NCI-H128 (cell line): ENCODE results near the gene DBT.
"Not testable (repeated sequence)": the region's sequence is repeated elsewhere in the genome, so short reads cannot be mapped to it uniquely, and the experiment has no call there.

Source experiments
- DNase-seq: peaks from one replicate; lab custom pipeline; 2025; ENCODE audit not compliant: unreplicated experiment; lab: John Stamatoyannopoulos, UW

DBT gene

DNA sequence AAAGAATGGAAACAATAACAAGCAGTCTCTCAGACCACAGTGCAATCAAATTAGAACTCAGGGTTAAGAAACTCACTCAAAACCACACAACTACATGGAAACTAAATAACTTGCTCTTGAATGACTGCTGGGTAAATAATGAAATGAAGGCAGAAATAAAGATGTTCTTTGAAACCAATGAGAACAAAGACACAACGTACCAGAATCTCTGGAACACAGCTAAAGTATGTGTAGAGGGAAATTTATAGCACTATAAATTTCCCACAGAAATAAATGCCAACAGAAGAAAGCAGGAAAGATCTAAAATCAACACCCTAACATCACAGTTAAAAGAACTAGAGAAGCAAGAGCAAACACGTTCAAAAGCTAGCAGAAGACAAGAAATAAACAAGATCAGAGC is 46.9 kb downstream of the DBT start:
- not testable (repeated sequence) for DNase-seq

DNA sequence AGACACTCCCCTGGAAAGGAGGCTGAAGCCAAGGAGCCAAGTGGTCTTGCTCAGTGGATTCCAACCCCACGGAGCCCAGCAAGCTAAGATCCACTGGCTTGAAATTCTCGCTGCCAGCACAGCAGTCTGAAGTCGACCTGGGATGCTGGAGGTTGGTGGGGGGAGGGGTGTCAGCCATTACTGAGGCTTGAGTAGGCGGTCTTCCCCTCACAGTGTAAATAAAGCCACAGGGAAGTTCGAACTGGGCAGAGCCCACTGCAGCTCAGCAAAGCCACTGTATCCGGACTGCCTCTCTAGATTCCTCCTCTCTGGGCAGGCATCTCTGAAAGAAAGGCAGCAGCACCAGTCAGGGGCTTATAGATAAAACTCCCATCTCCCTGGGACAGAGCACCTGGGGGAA is 49.6 kb downstream of the DBT start:
- not testable (repeated sequence) for DNase-seq

DNA sequence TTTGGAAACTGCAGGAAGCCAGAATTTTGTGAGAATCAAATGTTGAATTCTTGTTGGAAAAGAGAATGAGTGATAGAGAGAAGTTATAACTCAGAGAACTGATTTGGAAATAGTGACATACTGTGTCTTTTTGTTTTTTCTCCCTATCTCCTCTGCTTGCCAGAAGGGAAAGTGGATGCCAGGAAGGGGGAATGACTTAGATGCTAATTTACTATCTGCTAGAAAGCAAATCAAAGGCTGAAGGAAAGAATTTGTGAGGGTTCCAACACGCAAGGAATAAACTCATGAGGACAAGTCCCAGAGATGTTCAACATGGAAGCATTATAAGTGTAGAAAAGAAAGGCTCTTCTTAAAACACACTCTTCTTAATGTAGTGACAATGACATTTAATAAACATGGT is 51.0 kb downstream of the DBT start:
- DNase-seq, result no peak

DNA sequence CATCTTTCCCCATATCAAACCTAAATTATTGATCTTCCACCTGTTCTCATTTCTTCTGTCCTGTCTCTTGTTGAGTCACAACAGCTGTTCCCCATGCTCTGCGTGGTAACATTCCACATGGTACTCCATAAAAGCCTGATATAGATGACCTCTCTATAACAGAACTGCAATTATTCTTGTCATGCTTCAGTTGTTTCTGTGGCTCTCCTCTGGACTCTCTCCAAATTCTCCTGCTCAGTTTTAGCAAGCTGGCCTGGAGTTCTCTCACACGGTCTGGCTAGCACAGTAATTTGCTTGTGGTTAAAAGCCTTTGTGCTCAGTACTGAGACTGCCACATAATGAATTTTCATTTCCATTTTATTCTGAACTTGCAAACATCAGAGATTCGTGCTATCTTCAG is 61.0 kb downstream of the DBT start:
- DNase-seq, result peak; percentile 23

DNA sequence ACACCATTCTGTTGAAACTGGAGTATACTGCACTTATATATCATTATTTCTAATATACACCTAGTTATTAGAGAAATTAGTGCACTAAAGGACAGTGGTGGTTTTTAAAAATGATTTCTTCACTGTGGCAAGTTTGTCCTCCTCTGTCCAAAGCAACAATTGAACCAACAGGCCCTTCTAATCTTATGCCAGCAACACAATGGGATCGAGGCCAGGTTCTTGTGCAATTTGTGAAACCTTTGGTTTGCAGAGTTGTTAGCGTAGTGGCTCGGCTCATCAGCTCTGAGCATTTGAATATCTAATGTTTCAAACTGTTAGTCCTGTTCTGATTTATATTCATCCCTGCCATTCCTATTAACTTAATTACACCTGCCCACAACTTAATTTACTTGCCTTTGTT is 61.7 kb downstream of the DBT start:
- DNase-seq, result no peak

DNA sequence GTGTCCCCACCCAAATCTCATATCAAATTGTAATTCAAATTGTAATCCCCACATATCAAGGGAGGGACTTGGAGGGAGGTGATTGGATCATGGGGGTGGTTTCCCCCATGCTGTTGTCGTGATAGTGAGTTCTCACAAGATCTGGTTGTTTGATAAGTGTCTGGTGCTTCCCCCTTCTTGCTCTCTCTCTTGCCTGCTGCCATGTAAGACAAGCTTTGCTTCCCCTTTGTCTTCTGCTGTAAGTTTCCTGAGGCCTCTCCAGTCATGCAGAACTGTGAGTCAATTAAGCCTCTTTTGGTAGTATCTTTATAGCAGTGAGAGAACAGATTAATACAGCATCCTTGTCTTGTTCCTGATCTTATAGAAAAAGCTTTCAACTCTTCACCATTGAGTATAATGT is 65.1 kb downstream of the DBT start:
- no peak for DNase-seq

DNA sequence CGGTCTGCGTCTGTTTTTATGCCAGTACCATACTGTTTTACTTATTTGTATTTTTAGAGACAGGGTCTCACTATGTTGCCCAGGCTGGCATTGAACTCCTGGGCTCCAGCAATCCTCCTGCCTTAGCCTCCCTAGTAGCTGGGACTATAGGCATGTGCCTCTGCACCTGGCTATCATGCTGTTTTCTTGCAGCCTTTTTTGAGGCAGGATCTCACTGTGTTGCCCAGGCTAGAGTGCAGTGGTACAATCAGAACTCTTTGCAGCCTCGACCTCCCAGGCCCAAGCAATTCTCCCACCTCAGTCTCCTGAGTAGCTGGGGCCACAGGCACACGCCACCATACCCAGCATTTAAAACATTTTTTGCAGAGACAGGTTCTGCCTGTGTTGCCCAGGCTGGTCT is 66.3 kb downstream of the DBT start:
- no peak for DNase-seq

DNA sequence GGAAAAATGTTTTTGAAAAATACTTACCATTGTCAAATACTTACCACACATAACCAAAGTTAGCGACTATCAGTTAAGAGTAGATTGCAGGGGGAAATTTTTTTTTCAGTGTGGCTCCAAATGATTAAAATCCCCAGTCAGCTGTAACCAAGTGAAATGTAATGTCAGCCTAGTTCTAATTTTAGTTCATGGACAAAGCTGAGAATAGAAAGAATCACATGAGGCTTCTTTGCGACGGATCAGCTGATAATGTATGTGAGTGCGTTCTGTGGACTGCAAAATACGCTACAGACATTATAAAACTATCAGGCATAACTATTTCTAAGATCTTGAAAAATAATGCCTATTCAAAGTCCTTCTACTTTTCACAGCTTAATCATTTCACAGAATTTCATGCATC is 71.5 kb downstream of the DBT start, which contains the start of gene LRRC39:
Gene LRRC39, minus strand, starts transcription at position 166 of the 400 bp plus-strand sequence. CDS start 9,740 bp downstream, outside the sequence.
- DNase-seq, result no peak

DNA sequence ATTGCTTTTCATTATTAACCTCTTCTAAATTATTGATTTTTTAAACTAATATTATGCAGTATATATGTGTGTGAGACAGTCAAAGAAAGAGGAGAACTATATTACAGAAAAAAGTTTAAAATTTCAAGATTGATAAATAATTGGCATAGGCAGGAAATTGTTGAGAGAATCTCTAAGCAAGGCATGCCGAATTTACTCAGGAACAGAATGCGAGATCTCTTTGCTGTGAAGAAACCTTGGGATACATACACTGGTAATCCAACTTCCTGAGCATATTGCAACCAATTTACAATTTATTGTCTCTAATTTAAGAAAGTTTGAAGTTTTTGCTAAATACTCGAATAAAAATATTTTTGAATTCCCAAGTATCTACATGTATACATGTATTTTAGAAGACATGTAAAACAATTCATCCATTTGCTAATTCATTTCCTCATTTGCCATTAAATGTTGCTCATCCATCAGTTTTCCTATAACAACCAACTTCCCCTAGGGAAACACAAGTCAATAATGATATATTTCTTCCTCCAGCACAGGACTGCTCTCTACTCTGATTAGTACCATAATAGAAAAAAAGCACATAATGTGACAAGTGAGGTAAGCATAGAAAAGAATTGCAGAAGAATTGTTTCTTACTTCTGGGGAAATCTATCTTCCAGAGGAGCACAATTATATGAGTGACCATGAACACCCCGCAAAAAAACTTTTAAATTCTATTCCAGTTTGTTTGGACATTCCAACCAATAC is 72.2 kb downstream of the DBT start:
- no peak for DNase-seq

DNA sequence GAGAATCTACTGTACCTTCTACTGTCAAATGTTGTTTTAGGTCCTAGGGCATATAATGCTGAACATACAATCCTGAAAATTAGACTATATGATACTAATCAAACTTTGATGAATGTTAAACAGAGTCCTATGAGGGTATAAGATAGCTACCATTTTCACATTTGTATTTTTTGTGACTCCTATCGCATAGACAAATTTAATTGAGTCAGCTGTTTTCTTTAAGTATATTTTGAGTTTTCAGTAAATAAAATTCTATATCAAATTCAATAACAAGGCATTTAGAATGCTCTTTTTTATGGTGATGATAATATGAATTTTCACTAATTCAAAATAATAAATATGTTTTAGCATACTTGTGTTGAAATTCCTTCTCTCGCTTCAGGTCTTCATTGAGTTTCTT is 81.6 kb downstream of the DBT start:
- no peak for DNase-seq

DNA sequence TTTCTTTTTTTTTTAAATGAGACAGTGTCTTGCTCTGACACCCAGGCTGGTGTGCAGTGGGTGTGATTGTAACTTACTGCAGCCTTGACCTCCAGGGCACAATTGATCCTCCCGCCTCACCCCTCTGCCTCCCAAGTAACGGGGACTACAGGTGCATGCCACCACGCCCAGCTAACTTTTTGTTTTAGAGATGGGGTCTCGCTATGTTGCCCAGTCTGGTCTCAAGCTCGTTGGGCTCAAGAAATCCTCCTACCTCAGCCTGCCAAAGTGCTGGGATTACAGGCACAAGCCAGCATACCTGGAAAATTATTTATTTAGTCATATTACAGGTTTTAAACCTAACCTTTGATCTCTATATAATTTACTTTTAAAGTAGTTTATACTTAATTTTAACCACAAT is 84.9 kb downstream of the DBT start:
- DNase-seq, result no peak

DNA sequence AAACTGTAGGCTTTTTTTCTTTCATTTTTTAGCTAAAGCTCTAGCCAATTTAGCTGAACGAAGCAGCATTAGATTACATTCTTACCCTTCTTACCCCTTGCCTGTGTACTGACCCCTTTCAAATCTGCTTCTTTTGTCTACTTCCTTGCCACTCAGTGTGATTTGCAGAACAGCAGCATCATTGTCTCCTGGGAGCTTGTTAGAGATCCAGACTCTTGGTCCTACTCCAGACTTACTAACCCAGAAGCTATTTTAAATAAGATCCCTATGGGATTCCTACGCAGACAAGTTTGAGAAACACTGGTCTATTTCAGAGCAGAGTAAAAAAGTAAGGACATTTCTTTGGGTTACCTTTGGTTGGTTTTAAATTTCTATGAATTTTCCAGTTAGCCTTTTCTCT is 85.4 kb downstream of the DBT start:
- DNase-seq, result no peak

DNA sequence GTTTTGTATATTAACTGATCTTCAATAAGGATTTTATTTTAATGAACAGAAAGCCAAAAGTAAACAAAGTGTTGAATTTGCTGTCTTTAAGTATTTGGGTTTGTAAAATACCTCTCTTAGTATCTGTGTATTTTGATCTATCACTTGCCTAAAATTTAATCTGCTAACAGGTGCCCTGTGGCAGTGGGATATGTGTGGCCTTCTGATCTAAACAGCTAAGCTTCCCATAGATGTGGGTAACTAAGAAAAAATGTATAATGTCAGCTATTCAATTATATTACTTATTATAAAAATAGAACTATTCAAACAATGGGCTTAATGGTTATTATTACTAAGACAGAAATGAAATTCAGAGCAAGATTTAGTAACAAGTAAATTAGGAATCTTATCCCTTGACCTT is 86.8 kb downstream of the DBT start:
- DNase-seq, result no peak

DNA sequence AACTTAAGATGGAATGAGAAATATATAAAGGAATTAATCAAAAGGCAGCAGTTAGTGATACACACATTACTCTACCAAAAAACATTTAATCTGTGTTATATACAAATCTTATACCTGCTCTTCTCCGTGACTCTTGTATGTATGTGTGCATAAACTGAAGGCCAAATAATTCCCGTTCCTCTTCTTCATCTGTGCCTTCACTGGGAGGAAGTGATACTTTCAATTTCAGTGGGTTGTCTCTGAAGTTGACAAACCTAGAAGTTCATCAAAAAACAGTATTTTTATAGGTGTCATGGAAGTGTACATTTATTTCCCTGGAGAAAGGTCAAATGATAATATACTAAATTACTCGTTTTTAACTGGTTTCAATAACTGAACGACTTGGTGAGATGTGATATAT is 97.4 kb downstream of the DBT start:
- no peak for DNase-seq

DNA sequence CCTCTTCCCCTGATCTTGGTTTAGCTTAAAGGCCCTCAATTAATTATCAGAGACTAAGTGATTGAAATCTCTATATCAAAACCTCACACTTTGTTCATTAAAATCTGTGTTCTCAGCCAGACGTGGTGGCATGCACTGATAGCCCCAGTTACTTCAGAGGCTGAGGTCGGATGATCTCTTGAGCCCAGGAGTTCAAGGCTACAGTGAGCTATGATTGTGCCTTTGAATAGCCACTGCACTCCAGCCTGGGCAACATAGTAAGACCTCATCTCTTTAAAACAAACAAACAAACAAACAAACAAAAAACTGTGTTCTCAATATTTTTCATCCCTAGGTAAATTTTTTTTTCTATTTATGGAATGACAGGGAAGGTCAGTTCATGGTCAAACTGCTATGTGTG is 98.0 kb downstream of the DBT start:
- DNase-seq, result no peak

DNA sequence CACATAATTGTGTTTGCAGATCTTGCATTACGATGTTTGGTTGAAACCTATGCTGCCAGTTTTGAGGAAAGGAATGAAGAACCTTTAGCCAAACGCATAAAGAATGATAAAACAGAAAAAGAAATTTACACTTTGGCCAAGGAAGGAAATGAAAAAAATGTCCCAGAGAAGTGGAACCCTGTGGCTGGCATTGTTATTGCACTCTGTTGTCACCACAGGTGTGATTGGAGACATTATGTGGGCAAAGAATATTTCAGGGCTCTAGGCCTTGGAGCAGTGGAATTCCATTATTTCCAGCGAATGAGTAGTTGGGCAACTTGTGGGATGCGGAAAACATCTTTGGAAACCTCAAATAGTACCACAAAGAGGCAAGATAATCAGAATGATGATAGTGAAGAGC is 101.8 kb downstream of the DBT start:
- no peak for DNase-seq

DNA sequence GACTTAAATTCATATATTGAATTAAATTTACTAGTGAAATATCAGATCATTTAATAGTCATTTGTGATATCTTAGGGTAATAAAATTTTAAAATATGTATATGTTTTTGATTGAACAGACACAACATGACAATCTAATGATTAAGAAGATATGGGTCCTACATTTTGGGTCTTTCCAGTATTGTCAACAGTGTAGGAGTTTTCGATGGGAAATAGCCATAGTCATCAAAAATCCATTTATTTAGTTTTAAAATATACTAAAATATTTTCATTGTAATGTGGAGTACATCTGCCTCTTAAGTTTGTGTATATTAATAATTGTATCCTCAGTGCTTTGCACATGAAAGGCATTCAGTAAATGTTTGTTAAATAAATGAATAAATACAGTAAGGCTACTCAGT is 102.7 kb downstream of the DBT start:
- no peak for DNase-seq

DNA sequence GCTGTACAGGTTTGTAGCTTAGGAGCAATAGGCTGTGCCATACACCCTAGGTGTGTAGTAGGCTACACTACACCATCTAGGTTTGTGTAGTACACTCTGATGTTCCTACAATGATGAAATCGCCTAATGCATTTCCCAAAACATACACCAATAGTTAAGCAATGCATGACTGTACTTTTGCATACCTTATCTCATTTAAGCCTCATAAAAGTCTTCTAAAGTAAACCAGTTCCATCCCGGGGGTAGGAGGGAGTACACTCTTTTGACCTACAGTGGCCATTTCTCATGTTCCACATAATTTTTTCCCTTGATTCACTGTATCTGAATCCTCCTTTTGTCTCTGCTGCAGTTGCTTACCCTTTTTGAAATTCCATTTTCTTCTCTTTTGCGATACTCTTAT is 104.5 kb downstream of the DBT start:
- no peak for DNase-seq

DNA sequence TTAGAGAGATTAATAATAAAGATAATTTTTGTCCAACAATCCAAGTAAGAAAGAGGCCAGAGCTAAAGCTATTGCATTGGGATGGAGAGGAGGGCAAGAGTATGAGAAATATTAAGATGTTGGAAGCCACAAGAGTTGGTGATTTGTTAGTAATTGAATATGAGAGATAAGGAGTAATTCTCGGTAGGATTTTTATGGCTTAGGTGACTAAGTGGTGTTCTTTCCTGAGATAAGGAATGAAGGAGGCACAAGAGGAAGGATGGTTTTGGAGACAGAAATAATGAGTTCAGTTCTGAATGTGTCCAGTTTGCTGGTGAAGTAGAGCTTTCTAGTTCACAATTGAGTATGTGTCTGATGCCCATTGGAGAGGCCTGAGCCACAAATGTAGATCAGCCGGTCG is 107.3 kb downstream of the DBT start:
- DNase-seq, result no peak

DNA sequence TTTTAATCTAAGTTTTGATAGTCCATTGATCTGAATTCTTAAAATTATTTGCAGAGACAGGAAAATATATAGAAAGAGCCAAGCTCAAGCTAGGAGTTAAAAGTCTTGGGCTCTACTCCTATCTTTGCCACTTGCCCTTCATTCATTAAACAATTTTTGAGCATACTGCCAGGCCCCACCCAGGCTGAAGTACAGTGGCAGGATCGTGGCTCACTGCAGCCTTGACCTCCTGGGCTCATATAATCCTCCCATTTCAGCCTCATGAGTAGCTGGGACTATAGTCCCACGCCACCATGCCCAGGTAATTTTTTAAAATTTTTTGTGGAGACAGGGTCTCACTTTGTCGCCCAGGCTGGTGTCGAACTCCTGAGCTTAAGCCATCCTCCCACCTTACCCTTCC is 108.4 kb downstream of the DBT start:
- no peak for DNase-seq

DNA sequence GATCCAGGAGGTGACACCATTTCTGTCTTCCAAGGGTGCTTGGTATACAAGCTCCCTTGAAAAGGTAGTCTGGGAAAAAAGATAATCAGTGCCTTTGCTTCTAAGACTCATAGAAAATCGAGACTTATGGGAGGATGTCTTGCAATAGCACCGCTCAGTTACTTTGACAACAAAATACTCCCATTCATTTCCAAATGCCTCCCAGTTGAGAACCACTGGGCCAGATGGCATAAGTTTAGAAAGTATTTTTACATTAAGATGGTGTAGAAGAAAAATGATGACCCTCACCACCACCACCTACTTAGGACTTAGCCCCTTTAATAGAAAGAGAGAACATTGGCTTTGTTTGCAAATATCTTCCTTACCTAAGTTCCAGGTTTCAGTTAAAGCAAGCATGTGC is 112.0 kb downstream of the DBT start:
- no peak for DNase-seq
